ENCODE data around the gene FGD6.
"Not testable (repeated sequence)": the region's sequence is repeated elsewhere in the genome, so short reads cannot be mapped to it uniquely, and the experiment has no call there.

The FGD6 gene

DNA sequence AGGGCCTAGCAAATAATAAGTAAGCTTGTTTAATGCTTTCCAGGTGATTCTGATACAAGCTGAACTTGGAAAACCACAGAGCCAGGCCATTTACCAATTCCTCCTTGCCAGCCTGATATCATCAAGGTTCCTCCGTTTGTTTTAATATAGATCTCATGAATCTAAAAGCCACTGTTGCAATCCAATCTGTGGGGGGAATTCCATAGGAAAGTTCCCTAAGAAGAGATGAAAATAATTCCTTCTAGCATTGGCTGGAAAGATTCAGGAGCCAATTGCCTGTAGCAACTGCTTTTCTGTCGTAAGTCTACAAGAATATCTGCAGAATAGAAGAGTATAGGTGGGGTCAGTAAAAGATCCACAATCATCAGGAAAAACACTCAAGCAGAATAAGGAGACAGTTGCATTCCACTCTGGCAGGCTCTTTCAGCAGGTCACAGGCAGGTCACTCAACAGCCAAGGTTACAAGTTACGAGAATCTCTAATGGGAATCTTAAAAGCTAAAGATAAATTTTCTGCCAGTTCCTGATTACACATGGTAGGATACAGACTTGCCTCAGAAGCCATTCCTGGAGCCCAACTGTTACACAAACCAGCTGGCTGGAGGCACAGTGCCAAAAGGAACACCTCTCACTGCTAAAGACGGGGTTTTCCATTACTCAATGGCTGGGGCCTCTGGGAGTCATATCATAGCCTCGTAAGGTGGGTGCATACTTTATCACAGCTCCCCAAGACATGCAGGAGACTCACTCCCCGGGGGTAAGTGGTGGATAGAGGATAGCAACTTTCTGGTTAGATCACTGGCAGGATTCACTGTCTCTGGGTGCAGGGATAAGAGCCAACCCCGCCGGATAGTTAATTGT is 43.6 kb downstream of the FGD6 start:
- DNase-seq: no peak

DNA sequence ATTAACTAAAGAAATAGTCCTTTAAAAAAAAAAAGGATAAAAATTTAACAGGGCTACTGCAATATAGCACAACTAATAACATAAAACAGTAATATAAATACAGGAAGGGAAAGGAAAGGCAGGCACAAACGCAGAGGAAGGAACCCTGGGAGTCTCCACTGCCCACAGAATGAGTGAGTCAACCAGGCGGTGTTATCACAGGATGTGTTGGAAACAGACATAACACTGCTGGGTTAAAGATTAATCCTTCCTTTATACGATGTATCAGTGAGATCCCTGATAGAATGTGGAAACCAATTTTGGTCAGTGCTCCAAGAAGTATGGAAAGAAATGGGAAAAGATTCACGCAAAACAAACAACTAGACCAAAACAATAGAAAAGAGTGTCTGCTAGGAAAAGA is 47.9 kb downstream of the FGD6 start:
- DNase-seq: no peak

DNA sequence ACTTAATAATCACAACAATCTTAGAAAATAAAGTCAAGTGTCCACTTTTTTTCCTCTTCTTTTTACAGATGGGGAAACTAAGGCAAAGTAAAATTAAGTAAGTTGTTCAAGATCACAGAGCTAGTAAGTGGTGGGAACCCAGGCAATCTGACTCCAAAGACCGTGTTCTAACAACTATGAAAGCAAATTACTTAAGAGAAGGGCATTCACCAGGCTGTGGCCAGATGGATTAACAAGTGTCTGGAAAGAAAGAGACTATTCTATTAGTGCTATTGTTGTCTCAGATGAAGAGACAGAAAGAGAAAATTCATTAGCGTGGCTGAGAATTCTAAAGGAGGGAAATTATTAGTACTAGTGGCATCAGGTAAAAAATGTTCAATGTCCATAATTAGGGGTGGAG is 48.5 kb downstream of the FGD6 start:
- no peak for DNase-seq

DNA sequence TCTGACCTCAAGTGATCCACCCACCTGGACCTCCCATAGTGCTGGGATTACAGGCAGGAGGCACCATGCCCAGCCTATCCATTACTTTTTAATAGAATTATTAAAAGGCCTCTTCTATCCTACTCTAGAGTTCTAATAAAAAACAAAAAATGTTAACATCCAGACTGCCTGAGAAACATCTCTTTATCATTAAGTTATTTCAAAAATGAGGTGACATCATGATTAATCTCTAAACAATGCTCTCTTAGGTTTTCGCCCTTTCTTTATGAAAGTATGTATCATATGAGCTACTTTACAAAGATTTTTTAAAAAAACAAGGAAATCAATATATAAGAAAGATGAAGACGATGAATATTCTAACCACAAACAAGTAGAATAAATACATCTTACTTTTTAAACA is 52.6 kb downstream of the FGD6 start:
- no peak for DNase-seq

DNA sequence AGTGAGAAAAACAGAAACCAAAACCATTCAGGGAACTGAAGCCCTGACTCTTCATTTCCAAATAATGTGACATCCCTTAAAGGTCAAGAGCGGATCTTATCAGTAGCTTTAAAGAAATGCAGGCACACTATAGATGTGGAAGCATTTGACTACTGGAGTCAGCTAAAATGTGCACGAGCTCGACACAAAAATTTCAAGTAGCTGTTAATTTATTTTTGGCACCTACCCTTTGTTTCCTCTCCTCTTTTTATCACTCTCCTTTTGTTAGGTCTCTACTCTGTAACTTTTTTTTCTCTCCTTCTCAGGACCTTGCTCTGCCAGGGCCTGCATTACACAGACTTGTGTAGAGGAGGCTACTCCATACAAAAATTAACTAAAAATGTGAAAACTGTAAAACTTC is 58.3 kb downstream of the FGD6 start:
- no peak for DNase-seq

DNA sequence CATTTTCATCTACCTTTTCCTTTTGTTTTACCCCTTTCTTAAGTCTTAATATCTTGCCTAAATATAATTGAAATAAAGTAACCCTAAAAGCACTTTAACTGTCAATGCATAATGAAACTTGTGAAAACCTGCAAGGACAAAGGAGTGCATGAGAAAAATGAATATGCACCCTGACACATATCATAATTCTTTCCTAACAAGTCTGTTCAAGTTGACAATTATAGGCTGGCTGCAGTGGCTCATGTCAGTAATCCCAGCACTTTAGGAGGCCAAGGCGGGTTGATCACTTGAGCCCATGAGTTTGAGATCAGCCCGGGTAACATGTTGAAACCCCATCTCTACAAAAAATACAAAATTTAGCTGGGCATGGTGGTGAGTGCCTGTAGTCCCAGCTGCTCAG is 65.4 kb downstream of the FGD6 start:
- no peak for DNase-seq

DNA sequence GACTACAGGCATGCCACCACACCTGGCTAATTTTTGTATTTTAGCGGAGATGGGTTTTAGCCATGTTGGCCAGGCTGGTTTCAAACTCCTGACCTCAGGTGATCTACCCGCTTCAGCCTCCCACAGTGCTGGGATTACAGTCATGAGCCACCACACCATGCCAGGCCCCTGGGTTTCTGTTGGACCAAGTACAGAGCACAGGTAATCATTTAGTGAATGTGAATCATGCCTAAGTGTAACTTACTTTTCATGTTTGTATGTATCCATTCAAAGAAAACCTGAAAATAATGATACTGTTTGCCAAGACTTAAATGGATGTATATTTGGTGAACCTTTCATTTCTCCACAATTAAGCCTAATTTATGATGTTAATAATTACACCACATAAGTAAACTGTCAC is 65.9 kb downstream of the FGD6 start:
- DNase-seq: no peak

DNA sequence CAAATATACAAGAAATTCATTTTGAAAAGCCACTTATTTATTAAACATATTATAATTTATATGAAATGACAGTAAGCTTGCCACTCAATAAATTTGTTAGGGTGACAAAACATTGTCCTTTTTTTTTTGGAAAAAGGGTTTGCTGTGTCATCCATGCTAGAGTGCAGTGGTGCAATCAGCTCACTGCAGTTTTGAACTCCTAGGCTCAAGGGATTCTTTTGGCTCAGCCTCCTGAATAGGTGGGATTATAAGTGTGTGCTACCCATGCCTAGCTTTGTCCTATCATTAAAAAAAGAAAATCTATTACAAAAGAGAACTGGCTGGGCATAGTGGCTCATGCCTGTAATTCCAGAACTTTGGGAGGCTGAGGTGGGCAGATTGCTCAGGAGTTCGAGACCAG is 66.8 kb downstream of the FGD6 start:
- no peak for DNase-seq

DNA sequence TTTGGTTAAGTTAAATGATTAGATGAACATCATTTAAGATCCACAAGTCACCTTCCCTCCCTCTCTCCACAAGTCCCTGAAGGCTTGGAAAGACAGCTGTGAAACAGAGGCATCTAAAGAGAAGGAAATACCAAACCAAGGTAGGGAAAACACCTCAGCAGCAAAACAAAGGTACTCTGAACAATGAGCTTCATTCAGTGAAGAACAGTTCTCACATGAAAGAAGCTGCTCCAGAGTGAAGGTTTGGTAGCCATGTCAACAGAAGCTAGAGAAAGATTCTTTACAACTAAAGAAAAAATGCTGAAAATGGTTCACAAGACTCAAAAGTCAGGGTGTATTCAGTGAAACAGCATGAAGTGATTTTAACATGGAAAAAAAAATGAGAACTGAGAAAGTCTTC is 69.4 kb downstream of the FGD6 start:
- no peak for DNase-seq

DNA sequence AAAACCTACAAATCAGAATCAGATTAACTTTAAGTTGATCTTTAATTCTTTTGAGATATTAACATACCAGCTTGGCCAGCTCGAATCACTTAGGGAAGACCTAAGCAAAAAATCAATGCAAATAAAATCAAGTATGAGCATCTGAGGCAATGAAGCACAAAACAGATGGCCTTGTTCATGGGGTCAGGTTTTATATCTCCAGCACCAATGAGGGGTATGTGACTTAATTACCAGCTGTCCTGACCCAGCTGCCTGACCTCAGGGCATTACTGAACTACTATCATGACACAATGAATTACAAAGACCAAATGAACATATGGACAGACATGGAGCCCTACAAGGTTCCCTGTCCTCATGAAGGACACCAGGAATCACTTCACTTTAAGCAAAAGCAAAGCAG is 70.5 kb downstream of the FGD6 start:
- DNase-seq: no peak

DNA sequence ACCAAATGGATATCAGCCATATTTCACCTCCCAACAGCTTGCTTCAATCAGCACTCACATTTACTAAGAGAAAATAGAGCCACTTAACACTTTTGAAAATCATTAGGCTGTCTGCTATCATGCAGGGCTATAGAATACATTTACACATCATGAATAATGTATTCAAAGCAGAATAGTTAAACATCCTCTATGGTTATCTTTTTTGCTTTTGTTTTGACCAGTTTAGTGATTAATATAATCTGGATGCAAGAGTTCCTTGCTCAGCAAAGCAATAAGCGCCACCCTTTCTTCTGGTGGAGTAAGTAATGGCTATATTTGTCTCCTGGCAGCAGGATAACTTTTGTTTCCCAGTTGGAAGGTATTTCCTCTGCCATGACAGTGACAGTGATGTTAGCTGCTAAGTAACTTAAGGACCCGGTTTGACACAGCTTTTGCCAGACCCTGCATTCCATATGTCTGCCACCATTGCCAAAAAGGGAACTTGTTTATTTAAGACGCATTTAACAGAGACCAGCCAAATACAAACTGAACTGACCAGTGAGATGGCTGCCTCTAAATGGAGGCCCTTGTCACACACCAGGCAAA is 73.6 kb downstream of the FGD6 start:
- DNase-seq: no peak

DNA sequence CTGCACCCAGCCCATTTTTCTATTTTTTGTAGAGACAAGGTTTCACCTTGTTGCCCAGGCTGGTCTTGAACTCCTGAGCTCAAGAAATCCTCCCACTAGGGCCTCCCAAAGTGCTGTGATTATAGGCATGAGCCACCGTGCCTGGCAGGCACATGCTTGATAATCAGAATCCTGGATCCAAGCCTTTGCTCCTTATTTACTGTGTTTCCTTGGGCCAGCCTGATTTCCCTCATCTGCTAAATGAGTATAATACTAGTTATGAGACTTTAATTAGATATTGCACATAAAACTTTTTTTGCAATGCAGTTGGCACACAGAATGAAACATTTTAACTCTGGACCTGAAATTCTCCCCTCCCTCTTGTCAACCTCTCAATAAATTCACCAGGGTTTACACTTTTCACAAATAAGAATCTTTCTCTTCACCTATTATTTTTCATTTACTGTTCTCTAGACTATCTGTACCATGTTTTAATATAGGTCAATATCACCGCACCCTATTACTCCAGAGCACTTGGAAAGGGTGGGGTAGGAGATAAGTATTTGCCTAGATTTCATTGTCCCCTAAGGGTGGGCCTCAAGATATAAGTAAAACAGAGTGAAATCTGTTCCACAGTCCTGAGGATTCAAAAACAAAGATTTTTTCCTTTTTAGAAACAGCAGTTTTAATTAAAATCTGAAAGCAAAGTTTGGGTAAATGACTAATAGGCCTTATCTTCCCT is 74.7 kb downstream of the FGD6 start:
- DNase-seq: no peak

DNA sequence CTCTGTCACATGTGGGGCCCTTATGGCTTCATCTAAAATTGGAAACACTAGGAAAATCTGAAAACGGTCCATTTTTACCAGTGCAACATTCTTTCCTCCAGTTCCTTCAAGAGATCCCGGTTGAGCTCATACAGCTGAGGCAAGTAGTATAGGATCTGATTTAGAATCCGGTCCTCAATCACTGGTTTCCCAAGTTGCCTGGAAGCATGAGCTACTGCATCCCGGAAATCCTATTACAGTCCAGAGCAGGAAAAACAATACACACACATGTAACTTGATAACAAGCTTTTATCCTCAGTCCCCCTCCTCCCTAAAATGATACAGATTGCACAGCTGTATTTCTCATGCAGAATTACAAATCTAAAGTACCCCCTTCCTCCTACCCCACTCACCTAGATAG is 76.0 kb downstream of the FGD6 start:
- no peak for DNase-seq

DNA sequence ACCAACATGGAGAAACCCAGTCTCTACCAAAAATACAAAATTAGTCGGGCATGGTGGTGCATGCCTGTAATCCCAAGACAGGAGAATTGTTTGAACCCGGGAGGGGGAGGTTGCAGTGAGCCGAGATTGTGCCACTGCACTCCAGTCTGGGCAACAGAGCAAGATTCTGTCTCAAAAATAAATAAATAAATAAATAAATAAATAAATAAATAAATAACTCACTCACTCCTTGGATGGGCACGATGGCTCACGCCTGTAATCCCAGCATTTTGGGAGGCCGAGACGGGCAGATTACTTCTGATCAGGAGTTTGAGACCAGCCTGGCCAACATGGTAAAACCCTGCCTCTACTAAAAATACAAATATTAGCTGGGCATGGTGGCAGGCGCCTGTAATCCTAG is 79.2 kb downstream of the FGD6 start:
- not testable (repeated sequence) for DNase-seq

DNA sequence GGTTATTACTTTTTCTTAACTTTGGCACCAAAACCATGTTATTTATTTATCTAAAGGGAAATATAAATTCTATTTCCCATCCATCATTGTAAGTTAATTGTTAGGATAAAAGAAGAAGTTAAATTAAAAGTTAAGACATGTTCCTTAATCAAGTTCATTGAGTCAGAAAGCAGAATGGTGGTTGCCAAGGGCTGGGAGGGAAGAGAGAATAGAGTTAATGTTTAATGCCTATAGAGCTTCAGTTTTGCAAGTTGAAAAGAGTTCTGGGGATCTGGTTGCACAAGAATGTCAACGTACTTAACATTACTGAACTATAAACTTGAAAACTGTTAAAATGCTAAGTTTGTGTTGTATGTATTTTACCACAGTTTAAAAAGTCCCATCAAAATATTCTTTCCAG is 80.7 kb downstream of the FGD6 start:
- DNase-seq: no peak

DNA sequence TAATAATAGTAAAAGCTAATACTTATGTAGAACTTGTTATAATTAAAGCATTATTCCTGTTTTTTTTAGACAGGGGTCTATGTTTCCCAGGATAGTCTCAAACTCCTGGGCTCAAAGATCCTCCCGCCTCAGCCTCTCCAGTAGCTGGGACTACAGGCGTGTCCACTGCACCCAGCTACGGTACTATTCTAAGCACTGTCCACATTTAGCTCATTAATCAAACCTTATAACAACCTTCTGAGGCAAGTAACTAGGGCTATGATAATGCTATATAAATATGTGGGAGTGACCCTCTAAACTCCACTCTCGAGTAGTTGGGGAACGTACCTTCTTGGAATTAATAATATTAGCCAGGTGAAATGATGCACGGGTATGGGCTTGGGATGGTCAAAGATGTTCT is 83.2 kb downstream of the FGD6 start:
- no peak for DNase-seq

DNA sequence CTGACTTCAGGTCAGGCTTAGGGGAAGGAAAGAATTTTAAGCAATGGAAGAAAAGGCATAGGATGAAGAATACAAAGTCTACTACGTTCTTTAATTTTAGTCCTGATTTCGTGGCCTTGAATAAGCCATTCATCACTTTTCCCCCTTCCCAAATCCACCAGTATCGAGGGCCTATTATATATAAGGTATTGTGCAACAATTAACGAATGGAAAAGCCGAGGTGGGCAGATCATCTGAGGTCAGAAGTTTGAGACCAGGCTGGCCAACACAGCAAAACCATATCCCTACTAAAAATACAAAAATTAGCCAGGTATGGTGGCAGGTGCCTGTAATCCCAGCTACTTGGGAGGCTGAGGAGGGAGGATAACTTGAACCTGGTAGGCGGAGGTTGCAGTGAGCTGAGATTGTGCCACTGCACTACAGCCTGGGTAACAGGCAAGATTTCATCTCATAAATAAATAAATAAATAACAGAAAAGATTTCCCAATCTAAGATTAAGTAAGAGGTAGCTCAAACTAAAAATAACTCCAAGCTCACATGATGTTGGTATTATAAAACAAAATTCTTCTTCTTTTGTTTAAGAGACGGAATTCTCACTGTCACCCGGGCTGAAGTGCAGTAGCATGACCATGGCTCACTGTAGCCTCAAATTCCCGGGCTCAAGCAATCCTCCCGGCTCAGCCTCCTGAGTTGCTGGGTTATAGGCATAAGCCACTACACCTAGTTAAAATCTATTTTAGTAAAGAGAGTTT is 85.5 kb downstream of the FGD6 start:
- no peak for DNase-seq

DNA sequence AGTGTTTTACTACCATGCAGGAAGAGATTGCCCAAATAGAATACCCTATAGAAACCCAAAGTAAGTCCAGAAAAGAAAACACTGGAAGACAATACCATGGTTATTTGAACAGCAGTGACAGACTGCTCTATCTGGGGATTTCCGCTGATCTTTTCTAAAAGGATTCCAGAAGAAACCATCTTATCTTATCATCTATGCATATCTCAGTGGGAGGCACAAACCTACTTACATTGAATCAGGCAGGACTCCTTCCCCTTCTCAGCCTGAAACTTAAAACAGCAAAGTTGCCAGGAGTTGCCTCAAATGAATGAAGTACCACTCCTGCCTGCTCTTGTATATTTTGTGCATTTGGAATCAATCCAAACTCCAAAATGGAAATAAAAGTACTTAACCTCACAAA is 87.2 kb downstream of the FGD6 start:
- no peak for DNase-seq

DNA sequence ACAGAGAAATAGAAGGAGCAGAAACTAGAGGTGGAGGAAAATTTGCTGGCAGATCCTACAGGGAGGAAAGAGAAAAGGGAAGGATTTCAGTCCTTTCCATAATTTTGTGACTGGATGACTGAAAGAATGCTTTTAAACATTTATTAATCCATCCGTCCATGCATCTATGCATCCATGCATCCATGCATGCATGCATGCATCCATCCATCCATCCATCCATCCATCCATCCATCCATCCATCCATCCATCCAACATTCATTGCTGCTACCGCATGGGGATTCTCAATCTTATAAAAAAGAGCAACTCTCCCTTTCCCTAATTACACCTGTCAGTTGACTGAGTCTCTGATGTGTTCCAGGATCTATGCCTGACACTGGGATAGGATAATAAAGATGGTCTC is 88.2 kb downstream of the FGD6 start:
- no peak for DNase-seq

DNA sequence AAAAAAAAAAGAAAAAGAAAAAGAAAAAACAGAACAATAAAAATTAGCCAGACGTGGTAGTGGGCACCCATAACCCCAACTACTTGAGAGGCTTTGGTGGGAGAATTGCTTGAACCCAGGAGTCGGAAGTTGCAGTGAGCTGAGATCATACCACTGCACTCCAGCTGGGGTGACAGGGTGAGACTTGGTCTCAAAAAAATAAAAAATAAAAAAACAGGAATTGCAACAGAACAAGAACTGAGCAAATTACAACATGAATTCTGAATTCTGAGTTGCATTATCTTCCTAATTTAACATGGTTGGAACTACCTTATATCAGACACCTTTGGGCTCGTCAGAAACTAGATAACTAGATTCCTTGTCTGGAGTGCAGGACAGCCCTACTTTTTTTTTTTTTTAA is 90.5 kb downstream of the FGD6 start:
- DNase-seq: no peak

DNA sequence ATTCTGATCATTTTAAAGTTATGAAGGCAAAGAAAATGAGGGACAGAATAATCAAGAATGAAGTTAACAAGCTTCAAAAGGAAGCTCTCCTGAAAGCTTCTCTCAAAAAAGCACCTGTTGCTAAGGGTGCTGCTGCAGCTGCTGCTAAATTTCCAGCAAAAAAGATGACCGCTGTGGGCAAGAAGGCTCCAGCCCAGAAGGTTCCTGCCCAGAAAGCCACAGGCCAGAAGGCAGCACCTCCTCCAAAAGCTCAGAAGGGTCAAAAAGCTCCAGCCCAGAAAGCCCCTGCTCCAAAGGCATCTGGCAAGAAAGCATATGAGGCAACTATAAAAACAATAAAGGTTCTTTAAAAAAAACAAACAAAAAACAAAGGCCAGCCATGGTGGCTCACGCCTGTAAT is 91.2 kb downstream of the FGD6 start:
- no peak for DNase-seq

DNA sequence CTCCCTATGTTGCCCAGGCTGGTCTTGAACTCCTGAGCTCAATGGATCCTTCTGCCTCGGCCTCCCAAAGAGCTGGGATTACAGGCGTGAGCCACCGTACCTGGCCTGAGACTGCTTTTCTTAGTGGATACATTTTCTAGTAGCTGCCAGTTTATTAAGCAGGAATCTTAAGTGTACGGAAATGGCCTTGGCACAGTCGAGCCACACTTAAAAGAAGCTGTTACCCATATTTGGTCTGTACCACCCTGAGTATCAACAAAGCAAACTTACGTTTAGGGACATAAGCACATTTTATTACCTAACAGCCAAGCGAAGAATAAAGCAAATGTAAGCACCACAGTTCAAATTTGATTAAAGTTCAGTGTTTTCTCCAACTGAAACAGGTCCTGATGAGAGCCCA is 93.2 kb downstream of the FGD6 start:
- no peak for DNase-seq

DNA sequence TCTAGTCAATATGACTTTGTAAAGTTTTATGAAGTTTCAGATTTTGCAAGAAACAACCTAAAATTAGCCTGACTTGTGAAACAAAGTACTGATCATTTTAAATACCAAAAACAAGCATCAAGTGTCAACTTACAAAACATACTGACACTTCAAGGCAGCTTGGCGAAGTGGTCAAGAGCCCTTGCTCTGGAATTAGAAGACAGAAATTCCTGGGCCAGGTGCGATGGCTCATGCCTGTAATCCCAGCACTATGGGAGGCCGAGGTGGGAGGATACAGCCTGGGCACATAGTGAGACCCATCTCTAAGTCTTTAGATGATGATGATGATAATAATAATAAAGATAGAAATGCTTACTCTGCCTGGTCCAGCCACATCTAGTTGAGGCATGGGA is 98.5 kb downstream of the FGD6 start:
- no peak for DNase-seq

Data from GF-D8 (cell line).